GM21381 (cell line): ENCODE data around the gene KIF26B.

ENCODE experiments used
- ATAC-seq: cut with Tn5 transposase; IDR thresholded peaks from one replicate; pipeline ENCODE4 v1.9.1; 2021; ENCODE audit warnings: mild to moderate bottlenecking, moderate library complexity; ENCODE audit not compliant: unreplicated experiment

The KIF26B gene

GRCh38 chr1:245131026-245131393 is 23.8 kb upstream of the KIF26B start:
- no peak for ATAC-seq

- no peak for ATAC-seq
Measured at GRCh38 chr1:245132771-245133170, 22.0 kb upstream of the KIF26B start.

- no peak for ATAC-seq
Measured at GRCh38 chr1:245133995-245134715, 20.6 kb upstream of the KIF26B start.

DNA sequence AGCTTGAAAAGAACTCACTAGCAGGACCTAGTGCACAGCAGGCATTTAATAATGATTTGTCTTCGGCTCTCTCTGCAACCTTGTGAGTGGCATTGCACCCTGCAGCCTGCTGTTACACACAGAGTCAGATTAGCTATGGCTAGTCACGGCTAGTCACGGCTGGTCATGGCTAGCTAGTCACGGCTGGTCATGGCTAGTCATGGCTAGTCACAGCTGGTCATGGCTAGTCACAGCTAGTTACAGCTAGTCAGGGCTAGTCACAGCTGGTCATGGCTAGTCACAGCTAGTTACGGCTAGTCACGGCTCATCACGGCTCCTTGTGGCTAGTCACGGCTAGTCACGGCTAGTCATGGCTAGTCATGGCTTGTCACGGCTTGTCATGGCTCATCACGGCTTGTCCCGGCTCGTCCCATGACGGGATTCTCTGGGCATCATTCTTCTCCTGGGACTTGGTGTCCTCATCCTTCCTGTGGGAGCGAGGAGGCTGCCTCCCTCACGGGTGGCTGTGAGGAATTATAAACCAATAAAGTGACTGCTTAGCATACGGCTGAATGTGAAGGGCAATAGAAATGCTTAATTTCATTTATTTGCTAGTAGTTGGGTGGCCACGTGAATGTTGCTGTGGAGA is 12.5 kb upstream of the KIF26B start:
- no peak for ATAC-seq

- no peak for ATAC-seq
Measured at GRCh38 chr1:245142976-245143375, 11.8 kb upstream of the KIF26B start.

- ATAC-seq = no peak
Measured at GRCh38 chr1:245143849-245144248, 10.9 kb upstream of the KIF26B start.

- ATAC-seq = no peak
Measured at GRCh38 chr1:245148069-245148468, 6.7 kb upstream of the KIF26B start.

- no peak for ATAC-seq
Measured at GRCh38 chr1:245148861-245149260, 5.9 kb upstream of the KIF26B start.

DNA sequence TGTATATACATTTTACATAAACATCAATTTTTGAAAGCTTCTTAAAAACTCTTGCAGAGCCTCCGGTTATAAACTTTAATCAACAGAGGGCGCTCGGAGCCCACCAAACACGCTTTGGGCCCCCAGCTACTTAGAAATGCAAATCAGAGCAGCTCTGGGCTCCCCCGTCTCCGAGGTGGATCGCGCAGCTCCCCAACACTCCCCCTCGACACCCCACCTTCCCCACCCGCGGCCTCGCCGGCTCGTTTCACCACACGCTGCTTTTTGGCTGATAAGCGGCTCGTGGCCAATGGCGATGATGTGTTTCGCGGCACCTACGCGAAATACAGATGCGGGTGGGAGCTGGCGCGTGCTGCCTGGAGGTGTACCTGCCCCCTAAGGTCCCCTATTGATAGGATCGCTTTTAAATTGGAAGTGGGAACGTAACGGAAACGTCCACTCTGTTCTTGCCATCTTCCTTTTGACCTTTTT is 1.7 kb upstream of the KIF26B start:
- ATAC-seq = no peak

DNA sequence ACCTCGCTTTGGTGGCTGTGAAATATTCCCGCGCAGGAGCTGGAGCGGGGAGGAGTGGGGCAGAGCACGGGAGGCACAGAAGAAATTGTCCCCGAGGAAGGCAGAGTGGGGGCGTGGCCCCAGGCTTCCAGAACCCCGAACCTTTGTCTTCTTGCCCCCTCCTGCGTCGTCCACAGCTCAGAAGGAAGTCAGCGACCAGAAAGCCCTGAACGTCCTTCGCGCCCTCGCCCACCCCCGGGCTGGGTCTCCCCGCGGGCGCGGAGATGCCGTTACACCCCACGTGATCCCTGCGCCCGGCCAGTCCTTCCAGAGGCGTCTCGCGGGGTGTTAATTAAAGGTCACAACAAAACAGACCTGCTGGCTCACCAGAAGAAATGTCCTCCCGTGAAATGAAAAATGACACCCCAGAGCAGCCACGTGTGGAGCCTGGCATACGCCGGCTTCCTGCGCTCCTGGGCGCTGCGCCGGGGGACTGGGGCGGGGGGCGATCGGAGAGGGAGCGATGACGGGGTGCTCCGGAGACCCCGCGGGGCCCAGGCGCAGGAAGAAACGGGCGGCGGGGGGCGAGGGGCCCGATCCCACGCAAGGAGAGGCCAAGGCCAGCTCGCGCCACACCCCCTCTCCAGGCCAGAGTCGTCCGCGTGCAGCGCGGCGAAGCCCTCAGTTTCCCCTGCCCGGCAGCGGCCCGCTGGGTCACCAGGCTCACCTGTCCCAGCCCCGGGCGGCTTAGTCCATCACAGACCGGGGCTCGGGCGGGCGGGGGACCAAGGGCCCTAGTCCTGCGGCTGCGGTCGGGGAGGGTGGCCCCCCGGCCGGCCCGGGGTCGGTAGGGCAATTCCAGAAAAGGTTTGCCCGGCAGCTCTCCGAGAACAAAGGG is 995 bp upstream of the KIF26B start:
- ATAC-seq = no peak

DNA sequence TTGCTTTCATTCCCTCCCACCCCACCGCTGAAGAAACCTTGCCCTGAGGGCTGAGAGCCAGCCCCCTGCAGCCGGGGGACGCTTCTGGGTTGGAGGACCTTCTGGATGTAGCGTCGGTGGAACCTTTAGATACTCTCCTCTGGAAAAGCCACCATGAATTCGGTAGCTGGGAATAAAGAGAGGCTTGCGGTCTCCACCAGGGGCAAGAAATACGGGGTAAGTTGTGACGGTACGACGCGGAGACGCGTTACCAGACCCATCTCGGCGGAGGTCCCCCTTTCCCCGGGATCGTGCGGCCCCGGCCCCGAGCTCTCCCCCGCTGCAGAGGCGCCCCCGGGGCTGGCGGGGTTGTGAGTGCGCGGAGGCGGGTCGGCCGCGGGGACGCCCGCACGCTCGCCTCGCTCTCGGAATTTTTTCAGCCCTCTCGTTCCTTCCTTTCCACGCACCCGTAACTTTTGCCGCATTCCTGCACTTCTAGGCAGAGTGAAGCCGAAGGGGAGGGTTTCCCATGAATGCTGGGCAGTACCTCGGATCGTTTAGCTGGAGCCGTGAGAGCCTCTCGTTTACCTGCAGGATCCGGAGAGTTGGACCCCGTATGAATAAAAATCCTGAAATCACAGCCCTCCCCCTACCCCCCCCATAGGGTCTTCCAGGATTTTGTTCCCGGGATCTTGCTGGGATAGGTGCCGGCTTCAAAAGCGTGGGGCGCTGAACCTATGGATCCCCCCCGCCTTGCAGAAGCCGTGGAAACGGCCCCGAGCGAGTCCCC is 671 bp downstream of the KIF26B start:
- no peak for ATAC-seq

DNA sequence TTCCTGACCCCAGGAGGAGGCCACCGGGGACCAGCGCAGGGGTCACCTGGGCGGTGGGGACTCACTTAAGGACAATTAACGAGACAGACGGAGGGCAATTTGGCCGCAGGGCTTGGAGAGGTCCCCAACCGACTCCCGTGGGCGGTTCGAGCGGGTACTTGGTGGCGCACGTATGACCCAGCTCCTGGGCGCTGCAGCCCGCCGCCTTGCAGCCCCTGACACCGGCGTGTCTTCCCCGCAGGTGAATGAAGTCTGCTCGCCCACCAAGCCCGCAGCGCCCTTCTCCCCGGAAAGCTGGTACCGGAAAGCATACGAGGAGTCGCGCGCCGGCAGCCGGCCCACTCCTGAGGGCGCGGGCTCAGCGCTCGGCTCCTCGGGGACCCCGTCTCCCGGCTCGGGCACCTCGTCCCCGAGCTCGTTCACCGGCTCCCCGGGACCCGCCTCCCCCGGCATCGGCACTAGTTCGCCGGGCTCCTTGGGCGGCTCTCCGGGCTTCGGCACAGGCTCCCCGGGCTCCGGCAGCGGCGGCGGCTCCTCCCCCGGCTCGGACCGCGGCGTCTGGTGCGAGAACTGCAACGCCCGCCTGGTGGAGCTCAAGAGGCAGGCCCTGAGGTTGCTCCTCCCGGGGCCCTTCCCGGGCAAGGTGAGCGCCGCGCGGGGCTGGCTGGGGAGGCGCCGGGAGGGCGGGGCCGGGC is 1.4 kb downstream of the KIF26B start:
- peak; percentile 96 for ATAC-seq

DNA sequence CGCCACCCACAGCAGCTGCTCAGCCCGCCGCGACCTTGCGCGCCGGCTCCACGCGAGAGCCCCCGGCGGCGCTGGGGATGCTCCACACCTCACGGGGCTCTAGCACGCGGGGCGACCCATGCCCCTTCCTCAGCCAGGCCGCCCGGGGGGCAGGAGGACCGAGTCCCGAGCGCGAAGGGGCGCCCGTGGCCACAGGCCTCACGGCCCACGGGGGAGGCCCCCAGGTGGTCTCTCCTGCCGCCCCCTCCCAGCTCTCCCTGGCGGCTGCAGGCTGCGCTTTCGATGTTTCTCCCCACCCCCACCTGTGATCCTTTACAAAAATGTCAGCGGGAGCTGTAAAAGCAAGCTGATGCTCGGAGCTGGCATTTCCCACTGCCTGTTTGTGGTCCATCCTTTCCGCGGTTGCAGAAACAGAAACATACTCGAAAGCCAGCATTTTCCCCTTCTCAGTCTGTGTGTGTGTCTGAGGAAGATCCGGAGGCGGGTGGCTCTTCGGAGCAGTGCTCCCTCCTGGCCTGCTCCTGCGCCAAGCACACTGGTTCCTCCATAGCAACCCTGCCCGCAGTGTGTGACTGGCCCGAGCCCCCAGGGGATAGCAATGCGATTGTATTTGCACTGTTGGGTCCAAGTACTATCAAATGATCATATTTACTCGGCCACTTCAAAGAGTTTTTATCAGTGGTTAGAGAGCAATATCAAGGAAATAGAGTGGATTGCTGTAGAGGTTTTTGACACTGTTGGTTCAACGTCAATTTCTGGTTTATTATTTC is 2.1 kb downstream of the KIF26B start:
- no peak for ATAC-seq

DNA sequence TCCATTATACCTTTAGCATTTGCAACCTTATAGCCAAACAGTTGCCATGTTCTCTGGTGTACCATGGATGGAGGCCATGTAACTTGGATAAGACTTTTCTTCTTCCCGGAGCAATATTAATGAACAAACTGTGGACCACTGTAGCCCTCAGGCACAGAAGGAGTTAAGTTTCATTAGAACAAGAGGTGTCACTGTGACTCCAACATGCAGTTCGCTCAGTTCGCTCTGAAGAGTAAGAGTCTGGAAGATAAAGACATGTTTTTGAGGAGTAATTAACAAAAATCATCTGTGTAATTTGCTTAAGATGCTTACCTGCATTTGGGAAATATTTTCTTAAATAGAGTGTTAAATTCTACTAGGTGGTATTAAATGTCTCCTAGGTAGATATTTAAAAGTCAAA is 4.1 kb downstream of the KIF26B start:
- ATAC-seq = no peak

DNA sequence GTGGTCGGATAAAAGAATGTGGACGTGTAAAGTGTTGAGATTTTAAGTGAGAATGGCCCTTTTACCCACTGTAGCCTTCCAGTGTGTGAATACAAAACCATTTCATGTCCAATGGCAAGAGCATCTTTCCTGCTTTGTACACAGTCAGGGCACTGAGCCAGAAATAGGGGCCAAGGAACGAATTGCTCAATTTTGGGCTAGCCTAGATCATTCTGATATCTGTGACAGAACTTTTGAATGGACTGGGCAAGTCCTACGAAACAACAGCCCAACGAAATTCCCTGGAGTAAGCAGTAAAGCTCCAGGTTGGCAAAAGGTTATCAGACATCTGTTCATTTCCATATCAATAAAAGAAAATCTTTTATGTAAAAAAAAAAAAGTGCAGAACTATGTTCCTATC is 5.5 kb downstream of the KIF26B start:
- no peak for ATAC-seq

DNA sequence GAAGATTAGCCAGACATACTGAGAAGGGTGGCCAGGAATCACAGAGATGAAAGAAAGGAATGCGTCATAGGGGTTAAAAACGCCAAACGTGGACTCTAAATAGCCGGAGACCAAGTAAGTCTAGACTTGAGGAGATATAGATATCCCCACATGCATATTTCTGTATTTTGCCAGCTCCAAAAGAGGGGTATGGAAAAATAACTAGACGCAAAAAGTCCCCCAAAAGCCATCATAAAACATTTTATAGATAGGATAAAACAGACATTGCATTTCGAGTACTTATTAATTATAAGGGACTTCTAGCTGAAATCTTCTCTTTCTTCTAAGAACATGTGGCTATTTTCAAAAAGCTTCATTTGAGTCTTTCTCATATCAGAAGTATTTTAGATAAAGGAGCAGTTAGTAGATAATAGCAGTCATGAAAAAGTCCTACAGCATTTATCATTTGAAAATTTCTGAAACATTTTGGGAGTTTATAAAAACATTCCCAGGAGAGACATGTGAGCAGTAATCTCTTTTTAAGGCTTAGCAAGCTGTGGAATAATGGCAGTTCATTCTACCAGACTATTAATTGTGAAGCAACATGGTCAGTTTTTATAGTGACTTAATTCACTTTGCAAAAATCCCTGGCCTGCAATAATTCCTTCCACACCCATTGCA is 6.1 kb downstream of the KIF26B start:
- no peak for ATAC-seq

DNA sequence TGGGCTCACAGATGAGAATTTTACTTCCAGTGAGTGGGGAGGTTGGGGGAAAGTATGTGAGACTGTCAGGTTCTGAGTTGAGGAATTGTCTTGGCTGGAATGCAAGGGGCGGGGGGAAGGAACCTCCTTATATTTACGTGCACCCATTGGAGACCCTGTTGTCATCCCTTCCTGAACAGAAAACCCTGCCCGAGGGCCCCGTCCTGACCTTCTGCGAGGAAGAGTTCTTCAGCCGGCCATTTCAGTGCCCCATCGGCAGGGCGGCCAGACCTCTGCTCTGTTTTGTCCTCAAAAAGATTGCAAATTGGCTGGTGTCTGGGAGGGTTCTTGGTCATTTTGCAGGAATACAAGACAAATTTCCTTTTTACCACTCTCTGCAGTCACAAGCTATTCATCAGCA is 7.1 kb downstream of the KIF26B start:
- no peak for ATAC-seq

DNA sequence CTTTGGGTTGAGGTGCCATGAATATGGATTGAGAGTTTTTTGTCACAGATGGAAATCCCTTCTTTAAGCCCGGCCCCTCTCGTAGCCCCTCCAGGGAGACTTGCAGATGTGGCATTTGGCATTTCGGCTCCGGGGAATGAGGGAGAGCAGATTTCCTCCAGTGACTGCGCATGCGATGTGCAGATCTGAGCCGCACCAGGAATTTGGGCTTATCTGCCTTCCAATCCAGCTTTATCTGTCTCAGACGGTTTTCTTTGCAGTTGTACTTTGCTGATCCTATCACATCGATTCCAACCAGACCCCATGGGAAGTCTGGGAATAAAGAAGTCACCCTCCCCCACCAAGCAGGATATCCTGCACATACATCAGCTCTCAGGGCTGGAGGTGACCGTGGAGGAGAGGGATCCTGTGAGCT is 11.7 kb downstream of the KIF26B start:
- no peak for ATAC-seq

DNA sequence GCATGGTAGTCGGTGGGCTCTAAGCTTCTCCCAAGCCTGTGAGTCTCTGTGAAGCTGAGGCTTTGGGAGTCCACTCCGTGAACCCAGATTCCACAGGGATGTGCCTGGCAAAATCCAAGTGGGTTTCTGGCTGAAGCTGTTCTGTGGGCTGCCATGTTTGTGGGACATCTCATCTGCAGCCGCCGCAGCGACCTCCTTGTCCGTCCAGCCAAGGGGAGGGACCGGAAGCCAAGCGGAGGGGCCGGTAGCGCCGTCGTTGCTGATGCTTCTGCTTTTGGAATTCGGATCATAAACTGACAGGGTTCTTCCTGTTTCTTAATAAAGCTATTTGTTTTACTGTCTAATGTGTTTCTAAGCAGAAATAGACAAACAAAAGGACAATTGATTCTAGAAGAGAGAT is 13.3 kb downstream of the KIF26B start:
- ATAC-seq = no peak
